Measurements from ENCODE around the gene DIP2A. TPM values are rescaled to one million over a fixed set of nuclear protein-coding genes. Genes with fewer than 3 reads are reported as not detected.

DIP2A gene
- total RNA-seq, 1 donor from 2014 or later: 25.5 TPM

DNA sequence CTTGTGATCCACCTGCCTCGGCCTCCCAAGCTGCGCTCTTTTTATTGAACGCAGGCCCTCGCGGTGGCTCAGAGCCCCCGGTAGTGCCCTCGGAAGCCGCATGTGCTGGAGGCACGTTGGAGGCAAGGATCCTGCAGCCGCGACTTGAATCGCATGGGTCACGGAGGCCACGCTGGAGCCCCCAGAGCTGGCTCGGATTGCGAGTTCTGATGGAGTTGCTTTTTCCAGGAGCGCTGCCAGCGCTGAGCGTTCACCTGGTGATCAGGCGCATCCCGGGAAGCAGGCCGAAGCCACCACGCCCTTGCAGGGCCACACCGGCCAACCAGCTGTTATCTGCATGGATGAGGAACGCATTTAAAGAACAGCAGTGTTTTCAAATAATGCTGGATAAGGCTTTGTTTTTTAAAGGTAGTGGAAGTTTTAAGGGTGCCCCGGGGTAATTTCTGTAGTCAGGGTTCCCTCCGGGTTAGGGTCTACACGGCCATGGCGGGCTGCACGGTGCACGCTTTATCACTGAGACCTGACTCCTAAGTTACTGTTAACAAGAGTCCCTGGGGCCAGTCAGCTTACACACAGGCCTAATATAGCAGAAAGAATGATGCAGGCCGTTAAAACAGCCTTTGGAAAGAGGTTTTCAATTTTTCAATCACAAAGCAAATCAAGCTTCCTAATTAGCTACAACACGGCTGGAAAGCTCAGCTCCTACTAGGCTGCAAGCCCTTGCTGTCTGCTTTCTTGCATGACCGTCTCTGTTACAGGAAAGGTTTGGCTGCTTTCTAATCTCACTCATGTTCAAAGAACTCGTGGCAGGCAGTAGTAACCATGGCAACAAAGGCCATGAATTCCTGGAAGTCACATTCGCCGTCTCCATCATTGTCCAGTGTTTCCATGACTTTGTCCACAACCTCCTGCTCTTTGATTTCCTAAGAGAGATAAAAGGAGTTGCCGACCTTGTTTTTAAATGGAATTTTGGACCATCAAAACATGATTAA, 140.2 kb downstream of the DIP2A start:
- ATAC-seq: peak; percentile 12

DNA sequence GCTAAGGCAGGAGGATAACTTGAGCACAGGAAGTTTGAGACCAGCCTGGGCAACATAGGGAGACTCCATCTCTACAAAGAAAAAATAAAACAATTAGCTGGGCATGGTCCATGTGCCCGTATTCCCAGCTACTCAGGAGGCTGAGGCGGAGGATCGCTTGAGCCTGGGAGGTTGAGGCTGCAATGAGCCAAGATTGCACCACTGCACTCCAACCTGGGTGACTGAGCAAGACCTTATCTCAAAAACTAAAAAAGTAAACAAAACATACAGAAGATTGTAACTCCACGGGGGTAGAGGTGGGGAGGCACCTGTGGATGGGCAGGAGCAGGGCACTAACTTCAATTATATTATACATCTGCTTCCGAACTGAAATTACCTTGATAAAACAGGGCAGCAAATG, 141.6 kb downstream of the DIP2A start:
- no peak for ATAC-seq

- no peak for ATAC-seq
Observed at GRCh38 chr21:46600978-46601377, 142.3 kb downstream of the DIP2A start.

GRCh38 chr21:46603228-46603627, 144.5 kb downstream of the DIP2A start:
- no peak for ATAC-seq

GRCh38 chr21:46604329-46604974, 145.8 kb downstream of the DIP2A start:
- no peak for ATAC-seq

DNA sequence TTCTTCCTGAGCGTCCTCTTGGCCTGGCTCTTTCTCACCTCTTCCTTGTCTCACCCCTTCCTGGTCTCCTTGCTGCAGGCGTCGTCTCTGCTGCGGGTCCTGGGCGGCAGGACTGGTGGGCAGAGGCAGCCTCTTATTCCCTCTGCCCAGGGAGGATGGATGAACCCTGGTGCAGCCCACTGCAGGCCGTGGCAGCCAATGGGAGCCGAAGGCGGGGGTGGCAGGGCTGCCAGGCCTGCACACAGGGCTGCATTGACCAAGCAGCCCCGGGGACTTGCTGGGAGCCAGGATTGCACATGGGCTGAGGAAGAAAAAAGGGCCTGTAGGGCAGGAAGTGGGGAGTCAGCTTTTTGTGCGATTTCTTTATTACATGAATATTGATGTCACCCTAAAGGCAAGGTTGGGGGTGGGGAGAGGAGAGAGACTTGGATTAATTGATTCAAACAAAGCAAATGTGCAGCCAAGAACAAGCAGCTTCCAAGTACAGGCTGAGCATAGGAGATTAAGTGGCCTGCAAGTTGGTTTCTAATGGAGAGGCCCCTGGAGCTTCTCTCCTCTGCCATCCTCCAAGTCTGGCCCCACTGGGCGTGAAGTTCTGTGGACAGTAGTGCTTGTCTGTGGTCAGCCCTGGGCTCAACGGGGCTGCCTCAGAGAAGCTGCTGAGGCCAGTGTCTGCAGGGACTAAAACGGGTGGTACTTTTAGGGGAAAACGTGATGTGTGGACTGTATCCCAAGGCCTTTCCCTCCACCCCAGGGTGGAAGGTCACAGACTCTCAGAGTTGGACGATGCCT, 146.5 kb downstream of the DIP2A start, which contains the start of gene S100B:
TSS of gene S100B (minus strand) at position 108 of the 792 bp plus-strand sequence. CDS start 2,667 bp downstream, outside the sequence.
- no peak for ATAC-seq

DNA sequence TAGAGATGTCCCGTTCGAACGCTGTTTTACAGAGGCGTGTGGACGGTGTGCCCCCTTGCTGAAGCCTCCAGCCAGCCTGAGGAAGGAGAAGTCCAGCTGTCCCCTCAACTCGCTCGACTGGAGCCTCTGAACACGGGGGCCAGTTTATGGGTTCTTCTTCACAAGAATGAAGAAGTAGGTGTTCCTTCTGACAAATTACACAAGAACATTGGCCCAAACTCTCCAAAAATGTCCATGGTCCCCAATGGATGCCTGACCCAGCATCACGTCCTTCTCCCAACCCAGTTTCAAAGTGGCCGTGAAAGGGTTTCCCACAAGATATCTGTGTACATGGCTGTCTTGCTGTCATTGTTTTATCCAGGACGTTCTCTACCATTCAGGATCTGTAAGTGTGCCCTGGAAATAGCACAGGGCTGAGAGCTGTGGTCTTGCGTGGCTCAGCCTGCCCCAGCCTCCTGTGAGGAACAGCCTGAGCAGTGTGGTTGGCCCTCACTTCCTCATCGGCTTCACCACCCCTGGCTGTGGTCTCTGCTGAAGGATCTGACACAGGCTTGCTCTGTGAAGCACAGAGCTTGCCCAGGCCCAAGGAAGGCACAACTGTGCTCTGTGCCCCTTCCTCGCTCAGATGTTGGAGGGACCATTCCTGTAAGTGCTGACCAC, 147.2 kb downstream of the DIP2A start:
- peak; percentile 47 for ATAC-seq

DNA sequence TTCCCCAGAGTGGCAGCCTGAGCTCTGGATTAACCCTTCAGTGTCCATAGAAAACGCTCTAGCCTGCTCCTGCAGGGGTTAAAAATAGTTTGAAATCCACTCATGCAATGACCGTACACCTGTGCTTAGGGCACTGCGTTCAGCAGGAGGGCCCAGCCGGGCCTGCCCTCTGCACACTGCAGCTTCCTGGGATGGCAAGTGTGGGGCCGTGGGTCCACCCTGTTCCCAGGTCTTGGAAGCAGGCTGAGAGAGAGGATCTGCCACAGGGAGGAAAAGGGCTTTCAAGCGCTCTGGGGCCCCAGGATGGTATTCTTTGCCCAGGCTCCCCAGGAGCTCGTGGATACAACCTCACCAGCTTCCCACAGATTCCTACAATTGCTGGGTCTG, 147.7 kb downstream of the DIP2A start:
- peak; percentile 25 for ATAC-seq

GRCh38 chr21:46607636-46608035, 148.9 kb downstream of the DIP2A start:
- ATAC-seq: no peak

DNA sequence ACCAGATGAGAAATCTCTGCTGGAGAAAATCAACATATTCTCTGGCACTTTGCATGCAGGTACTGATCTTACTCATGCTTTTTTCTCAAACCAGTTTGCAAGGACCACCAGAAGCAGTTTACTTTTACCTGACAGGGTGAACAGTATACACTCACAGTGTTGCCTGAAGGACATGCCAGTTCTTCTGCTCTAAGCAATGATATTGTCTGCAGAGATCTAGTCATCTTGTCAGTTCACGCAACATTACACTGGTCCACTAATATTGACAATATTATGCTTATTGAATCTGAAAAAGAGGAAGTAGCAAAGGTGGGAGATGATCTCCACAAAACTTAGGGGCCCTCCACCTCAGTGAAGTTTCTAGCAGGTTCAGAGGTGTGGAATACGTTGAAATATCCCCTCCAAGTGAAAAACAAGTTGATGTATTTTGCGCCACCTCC, 150.0 kb downstream of the DIP2A start:
- no peak for ATAC-seq

DNA sequence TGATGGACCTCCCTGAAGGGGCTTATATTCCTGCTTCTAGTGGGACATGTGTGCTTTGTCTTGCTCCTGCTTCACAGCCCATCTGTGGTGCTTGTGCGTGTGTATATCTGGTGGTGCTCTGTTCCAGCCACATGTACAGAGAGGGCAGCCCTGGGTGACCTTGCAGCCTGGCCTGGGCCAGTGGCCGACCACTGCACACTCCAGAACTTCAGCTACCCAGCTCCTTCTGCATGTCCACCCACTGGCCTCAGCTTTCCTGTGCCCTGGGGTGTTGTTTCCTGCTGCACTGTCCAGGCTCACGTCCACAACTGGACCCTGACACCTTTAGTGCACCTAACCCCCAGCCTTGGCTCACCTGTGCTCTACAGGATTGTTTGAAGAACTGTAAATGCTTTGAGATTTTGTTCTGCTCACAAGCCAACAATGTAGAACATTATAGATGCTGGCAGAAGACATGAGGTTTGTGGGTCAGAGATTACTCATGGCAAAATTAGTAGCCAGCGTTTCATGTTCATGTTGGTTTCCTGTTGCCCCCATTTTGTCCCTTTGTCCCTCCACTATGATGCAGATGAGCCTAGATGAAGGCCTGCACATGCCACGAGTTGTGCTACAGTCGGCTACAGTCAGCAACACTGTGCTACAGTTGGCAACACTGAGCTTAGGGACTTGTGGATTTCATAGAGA, 151.5 kb downstream of the DIP2A start:
- no peak for ATAC-seq

GRCh38 chr21:46613391-46613790, 154.7 kb downstream of the DIP2A start:
- no peak for ATAC-seq

DNA sequence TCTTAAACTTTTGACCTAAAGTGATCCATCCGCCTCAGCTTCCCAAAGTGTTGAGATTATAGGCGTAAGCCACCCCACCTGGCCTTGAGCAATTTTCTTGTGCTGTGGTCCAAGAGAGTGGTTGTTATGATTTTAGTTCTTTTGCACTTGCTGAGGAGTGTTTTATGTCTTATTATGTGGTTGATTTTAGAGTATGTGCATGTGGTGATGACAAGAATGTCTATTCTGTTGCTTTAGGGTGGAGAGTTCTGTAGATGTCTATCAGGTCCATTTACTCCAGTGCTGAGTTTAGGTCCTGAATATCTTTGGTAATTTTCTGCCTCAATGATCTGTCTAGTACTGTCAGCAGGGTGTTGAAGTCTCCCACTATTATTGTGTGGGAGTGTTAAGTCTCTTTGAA, 157.4 kb downstream of the DIP2A start:
- no peak for ATAC-seq

DNA sequence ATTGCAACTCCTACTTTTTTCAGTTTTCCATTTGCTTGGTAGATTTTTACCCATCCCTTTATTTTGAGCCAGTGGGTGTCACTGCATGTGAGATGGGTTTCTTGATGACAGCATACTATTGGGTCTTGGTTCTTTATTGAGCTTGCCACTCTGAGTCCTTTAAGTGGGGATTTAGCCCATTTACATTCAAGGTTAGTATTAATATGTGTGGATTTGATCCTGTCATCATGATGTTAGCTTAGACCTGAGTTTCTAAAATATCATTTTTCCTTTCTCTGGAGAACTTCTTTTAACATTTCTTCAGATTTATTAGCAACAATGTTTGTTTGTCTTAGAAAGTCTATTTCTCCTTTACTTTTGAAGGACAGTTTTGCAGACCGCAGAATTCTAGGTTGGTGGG, 158.0 kb downstream of the DIP2A start:
- no peak for ATAC-seq

GRCh38 chr21:46617267-46618051, 158.8 kb downstream of the DIP2A start:
- ATAC-seq: no peak

DNA sequence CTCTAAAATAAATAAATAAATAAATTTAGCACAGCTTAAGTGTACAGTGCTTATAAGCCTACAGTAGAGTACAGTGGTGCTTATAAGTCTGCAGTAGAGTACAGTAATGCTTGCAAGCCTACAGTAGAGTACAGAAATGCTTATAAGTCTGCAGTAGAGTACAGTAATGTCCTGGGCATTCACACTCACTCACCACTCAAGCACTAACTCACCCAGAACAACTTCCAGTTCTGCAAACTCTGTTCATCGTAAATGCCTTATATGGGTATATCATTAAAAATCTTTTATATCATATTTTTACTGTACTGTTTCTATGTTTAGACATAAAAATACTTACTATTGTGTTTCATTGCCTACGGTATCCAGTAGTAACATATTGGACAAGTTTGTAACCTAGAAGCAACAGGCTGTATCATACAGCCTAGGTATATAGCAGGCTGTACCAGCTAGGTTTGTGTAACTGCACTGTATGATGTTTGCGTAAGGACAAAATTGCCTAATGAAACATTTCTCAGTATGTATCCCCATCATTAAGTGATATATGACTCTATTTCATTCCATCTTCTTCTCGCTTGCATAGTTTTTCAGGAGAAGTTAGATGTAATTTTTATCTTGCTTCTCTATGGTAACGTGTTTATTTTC, 160.2 kb downstream of the DIP2A start:
- no peak for ATAC-seq

Data from esophagus mucosa (tissue), 1 donor.